H1 (cell line): ENCODE data around the gene KIAA0040. TPM values are rescaled to one million over a fixed set of nuclear protein-coding genes. Genes with fewer than 3 reads are reported as not detected.

Experiments used
- JUN ChIP-seq: IDR thresholded peaks from 2 replicates; pipeline ENCODE4 v1.6.1; 2011; ENCODE audit warnings: low read depth, mild to moderate bottlenecking, improper control_type of control experiment, low read length
- POLR2AphosphoS5 ChIP-seq: IDR thresholded peaks from 2 replicates; pipeline ENCODE4 v1.6.1; 2011; ENCODE audit warnings: low read depth, low read length
- RAD21 ChIP-seq, 2 experiments: IDR thresholded peaks in 1 of 2; conservative IDR thresholded peaks in 1 of 2; 2 replicates each; pipeline ENCODE4 v1.6.1; 2011; ENCODE audit warnings: low read depth in 2 of 2, low read length in 2 of 2, improper control_type of control experiment in 1 of 2, inconsistent platforms in 1 of 2, mild to moderate bottlenecking in 1 of 2, moderate library complexity in 1 of 2
- SP2 ChIP-seq: IDR thresholded peaks from 2 replicates; pipeline ENCODE4 v1.6.1; 2012; ENCODE audit warnings: mild to moderate bottlenecking, low read length, inconsistent platforms
- TAF1 ChIP-seq: IDR thresholded peaks from 2 replicates; pipeline ENCODE4 v1.6.1; 2011; ENCODE audit warnings: mild to moderate bottlenecking, low read depth, low read length
- polyA plus RNA-seq, 7 experiments: library from polyadenylated mRNA; depleted of rRNA in 3 of 7; stranded (reverse) in 5 of 7; unstranded in 2 of 7; fragments of >200 nt in 5 of 7; fragments of 200-250 nt in 2 of 7; gene quantifications; 1 replicate in 5 of 7; 2 replicates in 1 of 7; 4 replicates in 1 of 7; pipeline versions ENCODE4 v1.2.1 to v1.2.3, GENCODE V29; 2011 to 2013; ENCODE audit warnings: missing spikeins in 2 of 7, mixed read lengths in 2 of 7
- total RNA-seq: library from RNA; stranded (reverse); fragmentation: NEBNext Ultra II Directional; extraction: Animal tissue kit (Norgen Biotek cat#: 25700); gene quantifications from 2 replicates; pipeline ENCODE4 v1.2.1, GENCODE V29; 2021
- TF ChIP-seq, protein P1 (sequence below): fragments of 300-600 bp; sonication (generic); IDR thresholded peaks from 2 replicates; pipeline ENCODE4 v1.7.1; 2012; ENCODE audit warnings: low read length, moderate library complexity, mild to moderate bottlenecking, inconsistent platforms; ENCODE audit not compliant: insufficient replicate concordance
- TF ChIP-seq, protein P2 (sequence below): IDR thresholded peaks from 2 replicates; pipeline ENCODE4 v1.6.1; 2011; ENCODE audit warnings: low read depth, mild to moderate bottlenecking, low read length; ENCODE audit not compliant: insufficient read depth

KIAA0040 gene
- total and polyA plus RNA-seq, 2 of the 8 experiments (the other 6 are each of a cell fraction or from before 2014, with no cell fraction given) = 11.0 to 14.1 TPM

DNA sequence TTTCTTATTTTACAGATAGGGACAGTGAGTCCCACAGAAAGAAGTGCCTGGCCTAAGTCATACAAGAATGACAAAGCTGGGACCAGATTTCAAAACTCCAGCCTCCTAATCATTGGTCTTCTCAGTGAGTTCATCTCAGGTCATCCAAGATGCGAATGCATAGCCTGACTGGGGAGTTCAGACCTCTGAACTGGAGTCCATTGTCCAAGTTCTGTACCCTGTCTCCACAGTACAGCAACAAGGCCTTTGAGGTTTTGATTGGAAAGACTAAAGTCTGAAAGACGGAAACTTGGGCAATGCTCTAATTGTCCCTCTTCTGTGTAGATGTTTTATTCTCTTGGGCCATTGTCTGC, 63.0 kb downstream of the KIAA0040 start (continued):
- TF ChIP-seq, protein P1, sequence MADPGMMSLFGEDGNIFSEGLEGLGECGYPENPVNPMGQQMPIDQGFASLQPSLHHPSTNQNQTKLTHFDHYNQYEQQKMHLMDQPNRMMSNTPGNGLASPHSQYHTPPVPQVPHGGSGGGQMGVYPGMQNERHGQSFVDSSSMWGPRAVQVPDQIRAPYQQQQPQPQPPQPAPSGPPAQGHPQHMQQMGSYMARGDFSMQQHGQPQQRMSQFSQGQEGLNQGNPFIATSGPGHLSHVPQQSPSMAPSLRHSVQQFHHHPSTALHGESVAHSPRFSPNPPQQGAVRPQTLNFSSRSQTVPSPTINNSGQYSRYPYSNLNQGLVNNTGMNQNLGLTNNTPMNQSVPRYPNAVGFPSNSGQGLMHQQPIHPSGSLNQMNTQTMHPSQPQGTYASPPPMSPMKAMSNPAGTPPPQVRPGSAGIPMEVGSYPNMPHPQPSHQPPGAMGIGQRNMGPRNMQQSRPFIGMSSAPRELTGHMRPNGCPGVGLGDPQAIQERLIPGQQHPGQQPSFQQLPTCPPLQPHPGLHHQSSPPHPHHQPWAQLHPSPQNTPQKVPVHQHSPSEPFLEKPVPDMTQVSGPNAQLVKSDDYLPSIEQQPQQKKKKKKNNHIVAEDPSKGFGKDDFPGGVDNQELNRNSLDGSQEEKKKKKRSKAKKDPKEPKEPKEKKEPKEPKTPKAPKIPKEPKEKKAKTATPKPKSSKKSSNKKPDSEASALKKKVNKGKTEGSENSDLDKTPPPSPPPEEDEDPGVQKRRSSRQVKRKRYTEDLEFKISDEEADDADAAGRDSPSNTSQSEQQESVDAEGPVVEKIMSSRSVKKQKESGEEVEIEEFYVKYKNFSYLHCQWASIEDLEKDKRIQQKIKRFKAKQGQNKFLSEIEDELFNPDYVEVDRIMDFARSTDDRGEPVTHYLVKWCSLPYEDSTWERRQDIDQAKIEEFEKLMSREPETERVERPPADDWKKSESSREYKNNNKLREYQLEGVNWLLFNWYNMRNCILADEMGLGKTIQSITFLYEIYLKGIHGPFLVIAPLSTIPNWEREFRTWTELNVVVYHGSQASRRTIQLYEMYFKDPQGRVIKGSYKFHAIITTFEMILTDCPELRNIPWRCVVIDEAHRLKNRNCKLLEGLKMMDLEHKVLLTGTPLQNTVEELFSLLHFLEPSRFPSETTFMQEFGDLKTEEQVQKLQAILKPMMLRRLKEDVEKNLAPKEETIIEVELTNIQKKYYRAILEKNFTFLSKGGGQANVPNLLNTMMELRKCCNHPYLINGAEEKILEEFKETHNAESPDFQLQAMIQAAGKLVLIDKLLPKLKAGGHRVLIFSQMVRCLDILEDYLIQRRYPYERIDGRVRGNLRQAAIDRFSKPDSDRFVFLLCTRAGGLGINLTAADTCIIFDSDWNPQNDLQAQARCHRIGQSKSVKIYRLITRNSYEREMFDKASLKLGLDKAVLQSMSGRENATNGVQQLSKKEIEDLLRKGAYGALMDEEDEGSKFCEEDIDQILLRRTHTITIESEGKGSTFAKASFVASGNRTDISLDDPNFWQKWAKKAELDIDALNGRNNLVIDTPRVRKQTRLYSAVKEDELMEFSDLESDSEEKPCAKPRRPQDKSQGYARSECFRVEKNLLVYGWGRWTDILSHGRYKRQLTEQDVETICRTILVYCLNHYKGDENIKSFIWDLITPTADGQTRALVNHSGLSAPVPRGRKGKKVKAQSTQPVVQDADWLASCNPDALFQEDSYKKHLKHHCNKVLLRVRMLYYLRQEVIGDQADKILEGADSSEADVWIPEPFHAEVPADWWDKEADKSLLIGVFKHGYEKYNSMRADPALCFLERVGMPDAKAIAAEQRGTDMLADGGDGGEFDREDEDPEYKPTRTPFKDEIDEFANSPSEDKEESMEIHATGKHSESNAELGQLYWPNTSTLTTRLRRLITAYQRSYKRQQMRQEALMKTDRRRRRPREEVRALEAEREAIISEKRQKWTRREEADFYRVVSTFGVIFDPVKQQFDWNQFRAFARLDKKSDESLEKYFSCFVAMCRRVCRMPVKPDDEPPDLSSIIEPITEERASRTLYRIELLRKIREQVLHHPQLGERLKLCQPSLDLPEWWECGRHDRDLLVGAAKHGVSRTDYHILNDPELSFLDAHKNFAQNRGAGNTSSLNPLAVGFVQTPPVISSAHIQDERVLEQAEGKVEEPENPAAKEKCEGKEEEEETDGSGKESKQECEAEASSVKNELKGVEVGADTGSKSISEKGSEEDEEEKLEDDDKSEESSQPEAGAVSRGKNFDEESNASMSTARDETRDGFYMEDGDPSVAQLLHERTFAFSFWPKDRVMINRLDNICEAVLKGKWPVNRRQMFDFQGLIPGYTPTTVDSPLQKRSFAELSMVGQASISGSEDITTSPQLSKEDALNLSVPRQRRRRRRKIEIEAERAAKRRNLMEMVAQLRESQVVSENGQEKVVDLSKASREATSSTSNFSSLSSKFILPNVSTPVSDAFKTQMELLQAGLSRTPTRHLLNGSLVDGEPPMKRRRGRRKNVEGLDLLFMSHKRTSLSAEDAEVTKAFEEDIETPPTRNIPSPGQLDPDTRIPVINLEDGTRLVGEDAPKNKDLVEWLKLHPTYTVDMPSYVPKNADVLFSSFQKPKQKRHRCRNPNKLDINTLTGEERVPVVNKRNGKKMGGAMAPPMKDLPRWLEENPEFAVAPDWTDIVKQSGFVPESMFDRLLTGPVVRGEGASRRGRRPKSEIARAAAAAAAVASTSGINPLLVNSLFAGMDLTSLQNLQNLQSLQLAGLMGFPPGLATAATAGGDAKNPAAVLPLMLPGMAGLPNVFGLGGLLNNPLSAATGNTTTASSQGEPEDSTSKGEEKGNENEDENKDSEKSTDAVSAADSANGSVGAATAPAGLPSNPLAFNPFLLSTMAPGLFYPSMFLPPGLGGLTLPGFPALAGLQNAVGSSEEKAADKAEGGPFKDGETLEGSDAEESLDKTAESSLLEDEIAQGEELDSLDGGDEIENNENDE = no peak
- TF ChIP-seq SP2 (no peak), RAD21 (IDR thresholded peaks at IDR 0.05 in 1 of 2, conservative IDR thresholded peaks at IDR 0.05 in 1 of 2; ENCODE audit: low read depth in 2 of 2, low read length in 2 of 2) (no peak), TAF1 (0 out of 2 replicates have a peak, but pooled peaks have one; percentile 23), JUN (no peak), POLR2AphosphoS5 (no peak)
- TF ChIP-seq, protein P2, sequence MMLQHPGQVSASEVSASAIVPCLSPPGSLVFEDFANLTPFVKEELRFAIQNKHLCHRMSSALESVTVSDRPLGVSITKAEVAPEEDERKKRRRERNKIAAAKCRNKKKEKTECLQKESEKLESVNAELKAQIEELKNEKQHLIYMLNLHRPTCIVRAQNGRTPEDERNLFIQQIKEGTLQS = 0 out of 2 replicates have a peak, but pooled peaks have one; percentile 3
